Measurements from ENCODE around the gene MYBPC1. TPM values are rescaled to one million over a fixed set of nuclear protein-coding genes. Genes with fewer than 3 reads are reported as not detected.
"Not testable (repeated sequence)": the region's sequence is repeated elsewhere in the genome, so short reads cannot be mapped to it uniquely, and the experiment has no call there.

The MYBPC1 gene
- total RNA-seq (2014; rRNA removed; shearing (Covaris generic); ENCODE audit: low replicate concordance), result not detected in 2 replicates

GRCh38 chr12:101594700-101595099, at the start of gene MYBPC1:
Gene MYBPC1, plus strand, starts transcription at chr12:101594971. Its CDS starts 100 bp downstream, at chr12:101595071.
- Histone ChIP-seq H3K27me3 (ENCODE audit: low read length) (no peaks in the 10 kb centered on the region), H3K9me2 (replicated peaks; ENCODE audit: insufficient read depth, low read length) (no peaks in the 10 kb centered on the region), H3K4me1 (ENCODE audit: low read length) (no peaks in the 10 kb centered on the region), H3K27ac (ENCODE audit: low read length) (no peak within 1 kb of the TSS), H3K4me3 (ENCODE audit: low read length) (no peak within 1 kb of the TSS), H4K20me1 (ENCODE audit: insufficient read depth, low read depth, low read length) (no peaks in the 10 kb centered on the region), H3K36me3 (ENCODE audit: insufficient read depth, low read length) (no peaks in the 10 kb centered on the region), H3K79me2 (ENCODE audit: low read length) (no peaks in the 10 kb centered on the region), H2AFZ (ENCODE audit: low read length) (no peak within 1 kb of the TSS), H3K9ac (ENCODE audit: low read length) (no peak within 1 kb of the TSS), H3K4me2 (ENCODE audit: low read depth, low read length, poor library complexity, severe bottlenecking) (no peak within 1 kb of the TSS), H3K9me3 (ENCODE audit: low read length) (no peaks in the 10 kb centered on the region)
- DNase-seq, result no peak

DNA sequence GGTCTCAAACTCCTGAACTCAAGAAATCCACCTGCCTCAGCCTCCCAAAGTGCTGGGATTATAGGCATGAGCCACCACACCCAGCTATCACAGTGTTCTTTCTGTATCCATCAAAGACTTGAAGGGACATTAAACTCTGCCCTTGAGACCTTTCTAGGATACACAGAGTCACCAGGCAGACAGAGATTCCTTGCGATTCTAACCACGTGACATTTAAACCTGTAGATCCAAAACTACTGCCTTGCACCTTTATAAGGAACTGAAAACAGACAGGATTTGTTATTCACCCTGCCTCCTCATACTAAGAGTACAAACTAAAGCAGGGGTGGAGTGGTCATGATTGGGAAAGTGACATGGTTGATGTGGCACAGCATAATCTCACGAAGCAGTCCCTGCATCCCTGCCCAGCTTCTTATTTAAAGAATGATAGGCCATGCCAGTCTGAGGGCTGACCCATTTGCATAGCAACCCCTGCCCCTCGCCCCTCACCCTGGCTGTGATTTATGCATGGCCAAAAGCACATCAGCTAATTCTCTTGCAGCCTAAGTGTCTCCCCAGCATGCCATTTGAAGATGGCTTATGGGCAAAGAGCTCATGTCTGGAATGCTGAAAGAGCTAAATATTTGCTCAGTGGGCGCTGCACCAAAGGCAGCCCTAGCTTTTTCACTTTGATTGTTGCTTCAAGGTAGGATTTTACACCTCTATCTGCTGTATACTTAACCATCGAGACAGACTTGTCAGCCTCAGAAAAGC, 43.2 kb upstream of the MYBPC1 start:
- DNase-seq, result no peak
- H4K20me1 ChIP-seq (ENCODE audit: insufficient read depth, low read depth, low read length), result no peaks in the 10 kb centered on the region

GRCh38 chr12:101552277-101552676, 42.5 kb upstream of the MYBPC1 start:
- no peak overlapping the region for H3K4me2 ChIP-seq (ENCODE audit: low read depth, low read length, poor library complexity, severe bottlenecking)
- no peaks in the 10 kb centered on the region for H3K9me2 ChIP-seq (replicated peaks; ENCODE audit: insufficient read depth, low read length)
- no peaks in the 10 kb centered on the region for H3K4me1 ChIP-seq (ENCODE audit: low read length)
- no peak for DNase-seq
- H2AFZ ChIP-seq (ENCODE audit: low read length), result no peak overlapping the region
- H3K79me2 ChIP-seq (ENCODE audit: low read length), result no peaks in the 10 kb centered on the region
- no peaks in the 10 kb centered on the region for H3K27me3 ChIP-seq (ENCODE audit: low read length)
- no peaks in the 10 kb centered on the region for H3K36me3 ChIP-seq (ENCODE audit: insufficient read depth, low read length)
- no peak overlapping the region for H3K9ac ChIP-seq (ENCODE audit: low read length)
- no peaks in the 10 kb centered on the region for H4K20me1 ChIP-seq (ENCODE audit: insufficient read depth, low read depth, low read length)
- no peak overlapping the region for H3K4me3 ChIP-seq (ENCODE audit: low read length)
- H3K27ac ChIP-seq (ENCODE audit: low read length), result no peak overlapping the region
- H3K9me3 ChIP-seq (ENCODE audit: low read length), result no peaks in the 10 kb centered on the region

More for the DNA sequence above, 43.2 kb upstream of the MYBPC1 start:
- Histone ChIP-seq H3K9me3 (ENCODE audit: low read length) (no peaks in the 10 kb centered on the region), H3K4me3 (ENCODE audit: low read length) (no peak overlapping the region), H3K27ac (ENCODE audit: low read length) (no peak overlapping the region), H3K4me2 (ENCODE audit: low read depth, low read length, poor library complexity, severe bottlenecking) (no peak overlapping the region), H3K9ac (ENCODE audit: low read length) (no peak overlapping the region), H3K36me3 (ENCODE audit: insufficient read depth, low read length) (no peaks in the 10 kb centered on the region), H3K27me3 (ENCODE audit: low read length) (no peaks in the 10 kb centered on the region), H3K4me1 (ENCODE audit: low read length) (no peaks in the 10 kb centered on the region), H2AFZ (ENCODE audit: low read length) (no peak overlapping the region), H3K79me2 (ENCODE audit: low read length) (no peaks in the 10 kb centered on the region), H3K9me2 (replicated peaks; ENCODE audit: insufficient read depth, low read length) (no peaks in the 10 kb centered on the region)

DNA sequence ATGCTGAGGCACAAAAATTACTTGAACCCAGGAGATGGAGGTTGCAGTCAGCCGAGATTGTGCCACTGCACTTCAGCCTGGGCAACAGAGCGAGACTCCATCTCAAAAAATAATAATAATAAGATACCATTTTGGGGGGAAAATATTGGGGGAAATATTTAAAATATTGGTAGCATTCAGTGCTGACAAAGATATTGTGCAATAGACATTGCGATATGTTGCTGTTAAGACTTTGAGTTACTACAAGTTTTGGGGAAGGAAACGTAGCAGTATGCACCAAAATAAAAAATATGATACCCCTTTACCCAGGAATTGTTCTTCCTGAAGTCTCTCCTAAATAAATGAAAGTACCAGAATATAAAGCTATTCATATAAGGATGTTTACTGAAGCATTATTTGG, 37.7 kb upstream of the MYBPC1 start:
- H3K9ac ChIP-seq (ENCODE audit: low read length), result no peak overlapping the region
- H3K4me1 ChIP-seq (ENCODE audit: low read length), result no peaks in the 10 kb centered on the region
- no peaks in the 10 kb centered on the region for H3K9me3 ChIP-seq (ENCODE audit: low read length)
- no peaks in the 10 kb centered on the region for H4K20me1 ChIP-seq (ENCODE audit: insufficient read depth, low read depth, low read length)
- no peak overlapping the region for H3K4me2 ChIP-seq (ENCODE audit: low read depth, low read length, poor library complexity, severe bottlenecking)
- H3K27ac ChIP-seq (ENCODE audit: low read length), result no peak overlapping the region
- H2AFZ ChIP-seq (ENCODE audit: low read length), result no peak overlapping the region
- H3K4me3 ChIP-seq (ENCODE audit: low read length), result no peak overlapping the region
- no peaks in the 10 kb centered on the region for H3K36me3 ChIP-seq (ENCODE audit: insufficient read depth, low read length)
- no peaks in the 10 kb centered on the region for H3K9me2 ChIP-seq (replicated peaks; ENCODE audit: insufficient read depth, low read length)
- no peak for DNase-seq
- H3K27me3 ChIP-seq (ENCODE audit: low read length), result no peaks in the 10 kb centered on the region
- no peaks in the 10 kb centered on the region for H3K79me2 ChIP-seq (ENCODE audit: low read length)

DNA sequence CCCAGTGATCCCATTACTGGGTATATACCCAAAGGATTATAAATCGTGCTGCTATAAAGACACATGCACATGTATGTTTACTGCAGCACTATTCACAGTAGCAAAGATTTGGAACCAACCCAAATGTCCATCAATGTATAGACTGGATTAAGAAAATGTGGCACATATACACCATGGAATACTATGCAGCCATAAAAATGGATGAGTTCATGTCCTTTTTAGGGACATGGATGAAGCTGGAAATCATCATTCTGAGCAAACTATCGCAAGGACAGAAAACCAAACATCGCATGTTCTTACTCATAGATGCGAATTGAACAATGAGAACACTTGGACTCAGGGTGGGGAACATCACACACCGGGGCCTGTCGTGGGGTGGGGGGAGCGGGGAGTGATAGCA, 36.0 kb upstream of the MYBPC1 start:
- H3K27ac ChIP-seq (ENCODE audit: low read length); H3K9me2 ChIP-seq (replicated peaks; ENCODE audit: insufficient read depth, low read length); H3K9me3 ChIP-seq (ENCODE audit: low read length); H3K4me1 ChIP-seq (ENCODE audit: low read length); H3K36me3 ChIP-seq (ENCODE audit: insufficient read depth, low read length); H3K4me3 ChIP-seq (ENCODE audit: low read length); H4K20me1 ChIP-seq (ENCODE audit: insufficient read depth, low read depth, low read length); DNase-seq; H3K4me2 ChIP-seq (ENCODE audit: low read depth, low read length, poor library complexity, severe bottlenecking); H2AFZ ChIP-seq (ENCODE audit: low read length); H3K27me3 ChIP-seq (ENCODE audit: low read length); H3K79me2 ChIP-seq (ENCODE audit: low read length); H3K9ac ChIP-seq (ENCODE audit: low read length): not testable (repeated sequence)

GRCh38 chr12:101563212-101563611, 31.6 kb upstream of the MYBPC1 start:
- Histone ChIP-seq H3K9ac (ENCODE audit: low read length) (no peak overlapping the region), H4K20me1 (ENCODE audit: insufficient read depth, low read depth, low read length) (no peaks in the 10 kb centered on the region), H3K9me3 (ENCODE audit: low read length) (no peaks in the 10 kb centered on the region), H3K27ac (ENCODE audit: low read length) (no peak overlapping the region), H3K36me3 (ENCODE audit: insufficient read depth, low read length) (no peaks in the 10 kb centered on the region), H3K79me2 (ENCODE audit: low read length) (no peaks in the 10 kb centered on the region), H3K9me2 (replicated peaks; ENCODE audit: insufficient read depth, low read length) (no peaks in the 10 kb centered on the region; the same call in 1 of the 2 replicates), H2AFZ (ENCODE audit: low read length) (no peak overlapping the region), H3K27me3 (ENCODE audit: low read length) (no peaks in the 10 kb centered on the region), H3K4me1 (ENCODE audit: low read length) (no peaks in the 10 kb centered on the region), H3K4me2 (ENCODE audit: low read depth, low read length, poor library complexity, severe bottlenecking) (no peak overlapping the region), H3K4me3 (ENCODE audit: low read length) (no peak overlapping the region)
- DNase-seq, result no peak

DNA sequence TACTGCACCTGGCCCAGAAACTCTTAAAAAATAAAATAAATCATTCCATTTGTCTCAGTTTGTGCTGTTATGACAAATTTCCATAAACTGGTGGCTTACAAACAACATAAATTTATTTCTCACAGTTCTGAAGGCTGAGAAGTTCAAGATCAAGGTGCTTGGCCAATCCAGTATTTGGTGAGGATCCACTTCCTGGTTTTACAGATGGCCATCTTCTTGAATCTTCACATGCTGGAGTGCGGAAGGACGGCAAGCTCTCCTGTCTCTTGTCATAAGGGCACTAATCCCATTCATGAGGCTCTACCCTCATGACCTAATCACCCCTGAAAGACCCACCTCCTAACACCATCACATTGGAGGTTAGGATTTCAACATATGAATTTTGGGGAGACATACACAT, 29.9 kb upstream of the MYBPC1 start:
- H4K20me1 ChIP-seq (ENCODE audit: insufficient read depth, low read depth, low read length), result no peaks in the 10 kb centered on the region
- no peaks in the 10 kb centered on the region for H3K9me3 ChIP-seq (ENCODE audit: low read length)
- H3K27ac ChIP-seq (ENCODE audit: low read length), result no peak overlapping the region
- H3K27me3 ChIP-seq (ENCODE audit: low read length), result no peaks in the 10 kb centered on the region
- H3K4me2 ChIP-seq (ENCODE audit: low read depth, low read length, poor library complexity, severe bottlenecking), result no peak overlapping the region
- H3K4me3 ChIP-seq (ENCODE audit: low read length), result no peak overlapping the region
- no peaks in the 10 kb centered on the region for H3K36me3 ChIP-seq (ENCODE audit: insufficient read depth, low read length)
- DNase-seq, result no peak
- H3K9me2 ChIP-seq (replicated peaks; ENCODE audit: insufficient read depth, low read length), result no peaks in the 10 kb centered on the region; the same call in 1 of the 2 replicates
- no peaks in the 10 kb centered on the region for H3K79me2 ChIP-seq (ENCODE audit: low read length)
- no peak overlapping the region for H3K9ac ChIP-seq (ENCODE audit: low read length)
- H3K4me1 ChIP-seq (ENCODE audit: low read length), result no peaks in the 10 kb centered on the region
- no peak overlapping the region for H2AFZ ChIP-seq (ENCODE audit: low read length)

GRCh38 chr12:101566318-101566717, 28.5 kb upstream of the MYBPC1 start:
- Histone ChIP-seq H3K27me3 (ENCODE audit: low read length) (no peaks in the 10 kb centered on the region), H3K4me1 (ENCODE audit: low read length) (no peaks in the 10 kb centered on the region), H3K4me3 (ENCODE audit: low read length) (no peak overlapping the region), H4K20me1 (ENCODE audit: insufficient read depth, low read depth, low read length) (no peaks in the 10 kb centered on the region), H3K9me2 (replicated peaks; ENCODE audit: insufficient read depth, low read length) (no peaks in the 10 kb centered on the region; the same call in 1 of the 2 replicates), H3K4me2 (ENCODE audit: low read depth, low read length, poor library complexity, severe bottlenecking) (no peak overlapping the region), H3K9ac (ENCODE audit: low read length) (no peak overlapping the region), H3K27ac (ENCODE audit: low read length) (no peak overlapping the region), H3K9me3 (ENCODE audit: low read length) (no peaks in the 10 kb centered on the region), H2AFZ (ENCODE audit: low read length) (no peak overlapping the region), H3K79me2 (ENCODE audit: low read length) (no peaks in the 10 kb centered on the region), H3K36me3 (ENCODE audit: insufficient read depth, low read length) (no peaks in the 10 kb centered on the region)
- no peak for DNase-seq

Data from Karpas-422 (cell line).